ENCODE measurements around the gene ASPRV1.

The ASPRV1 gene

DNA sequence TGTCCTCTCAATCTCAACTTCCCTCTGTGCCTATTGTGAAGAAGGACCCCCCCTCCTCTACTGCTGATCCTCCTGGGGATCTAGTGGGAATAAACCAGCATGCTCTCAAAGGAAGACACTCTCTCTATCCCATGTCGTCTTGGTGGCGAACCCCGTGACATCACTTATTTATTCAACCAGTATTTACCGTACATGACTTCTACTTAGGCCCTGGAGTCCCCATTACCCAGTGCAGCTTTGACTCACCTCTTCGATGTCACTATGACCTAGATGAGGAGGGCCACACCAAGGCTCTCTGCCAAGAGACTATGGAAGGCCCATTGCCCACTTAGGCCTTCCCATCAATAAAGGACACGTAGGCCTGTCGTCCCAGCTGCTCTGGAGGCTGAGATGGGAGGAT is 16.7 kb downstream of the ASPRV1 start:
- peaks cover 5 to 10% of the 10 kb centered on the region in 2 donors for H3K4me1 ChIP-seq (ENCODE audit: control insufficient read depth in 2 of 2, insufficient read depth in 2 of 2, low read length in 2 of 2)
- no peak overlapping the region for H3K9ac ChIP-seq (ENCODE audit: low read depth in 1 of 2, low read length in 2 of 2)
- H3K27ac ChIP-seq (ENCODE audit: low read depth in 2 of 2, low read length in 2 of 2), result no peak overlapping the region
- H3K9me3 ChIP-seq (ENCODE audit: control insufficient read depth in 2 of 2, low read length in 2 of 2), result no peaks in the 10 kb centered on the region
- H3K27me3 ChIP-seq (ENCODE audit: control insufficient read depth in 2 of 2, insufficient read depth in 2 of 2, low read length in 2 of 2), result peaks cover 0 to 2% of the 10 kb centered on the region in 2 donors
- H3K4me3 ChIP-seq (ENCODE audit: low read length in 2 of 2), result no peak overlapping the region
- peaks cover 29 to 38% of the 10 kb centered on the region in 2 donors for H3K36me3 ChIP-seq (ENCODE audit: control insufficient read depth in 2 of 2, insufficient read depth in 2 of 2, low read length in 2 of 2)

DNA sequence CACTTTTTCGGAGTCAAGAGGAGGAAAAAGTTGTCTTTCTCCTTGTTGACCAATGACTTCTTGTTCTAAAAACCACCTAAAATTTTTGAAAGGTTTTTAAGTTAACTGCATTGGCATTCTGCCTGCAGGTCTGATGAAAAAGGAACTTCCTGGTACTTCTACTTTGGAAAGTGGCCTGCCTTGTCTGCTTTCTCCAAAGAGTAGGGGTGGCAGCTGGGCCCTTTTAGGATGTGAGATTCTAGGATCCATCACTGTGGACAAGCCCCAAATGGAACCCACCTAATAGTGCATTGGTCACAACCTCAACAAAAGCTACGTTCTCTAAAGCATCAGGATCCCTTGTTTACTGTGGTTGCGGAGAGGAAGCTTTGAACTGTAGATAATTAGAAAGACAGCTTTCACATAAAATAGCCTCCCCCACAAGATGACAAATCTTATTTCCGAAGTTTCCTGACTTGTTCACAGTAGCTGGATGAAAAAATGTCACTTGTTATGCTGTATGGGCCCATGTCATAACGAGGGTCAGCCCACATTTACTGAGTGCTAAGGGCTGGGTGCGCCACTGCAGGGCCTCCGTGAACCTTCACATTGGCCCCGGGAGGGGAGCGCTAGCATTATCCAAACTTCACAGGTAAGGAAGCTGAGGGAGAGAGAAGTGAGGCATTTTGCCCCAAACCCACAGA is 17.4 kb downstream of the ASPRV1 start:
- Histone ChIP-seq H3K9ac (ENCODE audit: low read depth in 1 of 2, low read length in 2 of 2) (no peak overlapping the region), H3K27me3 (ENCODE audit: control insufficient read depth in 2 of 2, insufficient read depth in 2 of 2, low read length in 2 of 2) (no peaks in the 10 kb centered on the region), H3K36me3 (ENCODE audit: control insufficient read depth in 2 of 2, insufficient read depth in 2 of 2, low read length in 2 of 2) (peaks cover 35 to 45% of the 10 kb centered on the region in 2 donors), H3K27ac (ENCODE audit: low read depth in 2 of 2, low read length in 2 of 2) (peak overlapping the region in 1 of 2 donors; percentile 13), H3K4me3 (ENCODE audit: low read length in 2 of 2) (no peak overlapping the region), H3K4me1 (ENCODE audit: control insufficient read depth in 2 of 2, insufficient read depth in 2 of 2, low read length in 2 of 2) (peaks cover 5 to 10% of the 10 kb centered on the region in 2 donors), H3K9me3 (ENCODE audit: control insufficient read depth in 2 of 2, low read length in 2 of 2) (no peaks in the 10 kb centered on the region)

DNA sequence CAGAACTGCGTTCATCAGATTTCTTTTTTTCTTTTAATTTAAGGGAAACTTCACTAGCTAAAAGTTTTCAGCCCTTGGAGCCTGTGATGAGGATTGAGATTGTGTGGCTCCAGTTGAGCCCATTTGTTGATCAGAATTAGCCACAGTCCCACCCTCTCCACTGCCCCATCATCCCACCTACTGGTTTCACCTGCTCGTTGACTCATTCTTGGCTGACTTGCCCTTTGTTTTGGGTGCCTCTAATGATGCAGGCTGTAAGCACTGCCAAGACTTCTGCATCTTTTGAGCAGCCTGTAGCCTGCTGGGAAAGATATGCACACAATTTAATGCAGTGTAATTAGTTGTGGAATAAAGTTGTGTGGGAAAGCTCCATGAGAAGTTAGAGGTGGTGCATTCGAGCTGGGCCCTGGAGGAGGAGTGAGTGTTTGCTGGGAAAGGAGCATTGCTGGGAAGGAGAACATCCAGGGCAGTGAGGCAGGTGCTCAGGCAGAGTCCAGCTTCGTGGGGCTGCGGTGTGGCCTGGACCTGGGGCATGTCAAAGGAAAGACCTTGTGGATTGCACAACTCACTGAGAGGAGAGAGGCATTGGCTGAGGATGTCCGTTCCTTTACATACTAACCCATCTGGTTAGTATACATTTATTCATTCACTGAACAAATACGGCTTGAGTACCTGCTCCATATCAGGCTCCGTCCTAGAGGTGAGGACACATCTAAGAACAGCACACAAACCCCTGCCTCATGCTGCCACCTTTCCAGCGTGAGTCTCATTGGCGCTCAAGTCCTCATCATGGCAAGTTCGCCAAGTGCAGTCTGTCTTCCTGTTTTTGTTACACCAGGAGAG is 18.2 kb downstream of the ASPRV1 start:
- Histone ChIP-seq H3K4me1 (ENCODE audit: control insufficient read depth in 2 of 2, insufficient read depth in 2 of 2, low read length in 2 of 2) (peaks cover 5 to 10% of the 10 kb centered on the region in 2 donors), H3K27ac (ENCODE audit: low read depth in 2 of 2, low read length in 2 of 2) (no peak overlapping the region), H3K9me3 (ENCODE audit: control insufficient read depth in 2 of 2, low read length in 2 of 2) (no peaks in the 10 kb centered on the region), H3K36me3 (ENCODE audit: control insufficient read depth in 2 of 2, insufficient read depth in 2 of 2, low read length in 2 of 2) (peaks cover 43 to 52% of the 10 kb centered on the region in 2 donors), H3K27me3 (ENCODE audit: control insufficient read depth in 2 of 2, insufficient read depth in 2 of 2, low read length in 2 of 2) (no peaks in the 10 kb centered on the region), H3K9ac (ENCODE audit: low read depth in 1 of 2, low read length in 2 of 2) (no peak overlapping the region), H3K4me3 (ENCODE audit: low read length in 2 of 2) (no peak overlapping the region)

DNA sequence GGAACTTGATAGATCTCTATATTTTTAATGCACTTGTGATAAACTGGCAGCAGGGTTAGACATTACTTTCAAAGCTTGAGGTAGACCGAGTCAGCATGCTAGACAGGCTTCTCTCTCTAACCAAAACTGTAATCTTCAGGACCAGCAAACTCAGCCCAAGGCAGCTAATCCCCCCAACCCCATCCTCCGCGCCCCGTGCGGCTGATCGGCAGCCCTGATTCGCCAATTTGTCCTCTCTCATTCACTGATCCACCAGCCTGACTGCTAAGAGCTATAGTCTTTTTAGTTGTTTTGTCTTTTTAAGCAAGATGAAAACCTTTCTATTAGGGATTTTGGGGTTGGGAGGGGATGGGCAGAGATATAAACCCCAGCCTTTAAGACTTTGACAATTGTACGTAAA is 20.7 kb downstream of the ASPRV1 start:
- Histone ChIP-seq H3K9me3 (ENCODE audit: control insufficient read depth in 2 of 2, low read length in 2 of 2) (no peaks in the 10 kb centered on the region), H3K27ac (ENCODE audit: low read depth in 2 of 2, low read length in 2 of 2) (no peak overlapping the region), H3K4me3 (ENCODE audit: low read length in 2 of 2) (no peak overlapping the region), H3K4me1 (ENCODE audit: control insufficient read depth in 2 of 2, insufficient read depth in 2 of 2, low read length in 2 of 2) (no peaks in the 10 kb centered on the region), H3K9ac (ENCODE audit: low read depth in 1 of 2, low read length in 2 of 2) (no peak overlapping the region), H3K27me3 (ENCODE audit: control insufficient read depth in 2 of 2, insufficient read depth in 2 of 2, low read length in 2 of 2) (no peaks in the 10 kb centered on the region), H3K36me3 (ENCODE audit: control insufficient read depth in 2 of 2, insufficient read depth in 2 of 2, low read length in 2 of 2) (peaks cover 63 to 77% of the 10 kb centered on the region in 2 donors)

DNA sequence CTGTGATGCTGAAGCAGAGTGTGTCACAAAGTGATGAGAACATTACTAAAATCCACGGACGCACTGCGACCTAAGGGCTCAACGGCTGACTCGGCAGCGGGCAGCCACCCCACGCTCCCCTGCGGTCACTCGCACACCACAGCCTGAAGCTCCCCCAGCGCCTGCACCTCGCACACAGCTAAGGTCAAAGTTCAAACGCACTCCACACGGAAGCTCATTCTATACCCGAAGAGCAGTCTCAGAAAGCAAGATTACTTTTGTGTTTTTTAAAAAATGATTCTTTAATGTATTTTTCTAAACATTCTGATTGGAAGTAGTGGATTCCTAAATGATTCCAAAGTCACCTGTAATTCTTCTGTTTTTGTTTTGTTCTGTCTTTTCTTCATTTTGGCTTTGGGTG is 21.7 kb downstream of the ASPRV1 start:
- H3K9me3 ChIP-seq (ENCODE audit: control insufficient read depth in 2 of 2, low read length in 2 of 2), result no peaks in the 10 kb centered on the region
- H3K27ac ChIP-seq (ENCODE audit: low read depth in 2 of 2, low read length in 2 of 2), result no peak overlapping the region
- H3K36me3 ChIP-seq (ENCODE audit: control insufficient read depth in 2 of 2, insufficient read depth in 2 of 2, low read length in 2 of 2), result peaks cover 70 to 86% of the 10 kb centered on the region in 2 donors

DNA sequence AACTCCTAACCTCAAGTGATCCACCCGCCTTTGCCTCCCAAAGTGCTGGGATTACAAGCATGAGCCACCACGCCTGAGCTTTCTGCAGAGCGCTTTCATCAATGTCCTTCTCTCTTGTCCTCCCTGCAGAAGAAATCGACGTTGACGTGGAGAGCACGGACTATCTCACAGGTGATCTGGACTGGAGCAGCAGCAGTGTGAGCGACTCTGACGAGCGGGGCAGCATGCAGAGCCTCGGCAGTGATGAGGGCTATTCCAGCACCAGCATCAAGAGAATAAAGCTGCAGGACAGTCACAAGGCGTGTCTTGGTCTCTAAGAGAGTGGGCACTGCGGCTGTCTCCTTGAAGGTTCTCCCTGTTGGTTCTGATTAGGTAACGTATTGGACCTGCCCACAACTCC is 23.5 kb downstream of the ASPRV1 start:
- Histone ChIP-seq H3K9me3 (ENCODE audit: control insufficient read depth in 2 of 2, low read length in 2 of 2) (no peaks in the 10 kb centered on the region), H3K4me3 (ENCODE audit: low read length in 2 of 2) (no peak overlapping the region), H3K27ac (ENCODE audit: low read depth in 2 of 2, low read length in 2 of 2) (no peak overlapping the region), H3K9ac (ENCODE audit: low read depth in 1 of 2, low read length in 2 of 2) (no peak overlapping the region), H3K36me3 (ENCODE audit: control insufficient read depth in 2 of 2, insufficient read depth in 2 of 2, low read length in 2 of 2) (peaks cover 67 to 77% of the 10 kb centered on the region in 2 donors), H3K4me1 (ENCODE audit: control insufficient read depth in 2 of 2, insufficient read depth in 2 of 2, low read length in 2 of 2) (peaks cover 0 to 12% of the 10 kb centered on the region in 2 donors), H3K27me3 (ENCODE audit: control insufficient read depth in 2 of 2, insufficient read depth in 2 of 2, low read length in 2 of 2) (no peaks in the 10 kb centered on the region)

More for the DNA sequence above, 21.7 kb downstream of the ASPRV1 start:
- Histone ChIP-seq H3K27me3 (ENCODE audit: control insufficient read depth in 2 of 2, insufficient read depth in 2 of 2, low read length in 2 of 2) (no peaks in the 10 kb centered on the region), H3K4me1 (ENCODE audit: control insufficient read depth in 2 of 2, insufficient read depth in 2 of 2, low read length in 2 of 2) (no peaks in the 10 kb centered on the region), H3K4me3 (ENCODE audit: low read length in 2 of 2) (no peak overlapping the region), H3K9ac (ENCODE audit: low read depth in 1 of 2, low read length in 2 of 2) (no peak overlapping the region)

DNA sequence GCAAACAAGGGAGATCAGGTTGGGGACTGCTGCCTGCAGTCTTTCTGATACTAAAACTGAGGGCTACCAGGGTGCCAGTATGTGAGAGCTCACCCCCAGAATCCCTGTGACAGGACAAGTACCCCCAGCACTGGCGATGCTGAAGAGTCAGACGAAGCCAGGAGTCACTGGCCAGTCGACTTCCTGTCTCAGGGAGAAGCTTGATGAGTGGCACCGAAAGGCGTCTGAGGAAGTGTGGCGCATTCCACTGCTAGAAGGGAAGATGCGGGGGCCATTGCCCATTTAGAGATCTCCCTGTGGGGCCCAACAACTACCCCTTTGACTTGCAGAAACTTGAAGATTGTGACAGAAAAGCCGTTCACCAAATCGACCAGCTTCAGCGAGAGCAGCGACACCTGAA is 24.5 kb downstream of the ASPRV1 start:
- H3K27ac ChIP-seq (ENCODE audit: low read depth in 2 of 2, low read length in 2 of 2), result no peak overlapping the region
- no peaks in the 10 kb centered on the region for H3K27me3 ChIP-seq (ENCODE audit: control insufficient read depth in 2 of 2, insufficient read depth in 2 of 2, low read length in 2 of 2)
- peaks cover 58 to 67% of the 10 kb centered on the region in 2 donors for H3K36me3 ChIP-seq (ENCODE audit: control insufficient read depth in 2 of 2, insufficient read depth in 2 of 2, low read length in 2 of 2)
- no peaks in the 10 kb centered on the region for H3K9me3 ChIP-seq (ENCODE audit: control insufficient read depth in 2 of 2, low read length in 2 of 2)
- H3K4me3 ChIP-seq (ENCODE audit: low read length in 2 of 2), result no peak overlapping the region
- peaks cover 0 to 15% of the 10 kb centered on the region in 2 donors for H3K4me1 ChIP-seq (ENCODE audit: control insufficient read depth in 2 of 2, insufficient read depth in 2 of 2, low read length in 2 of 2)
- no peak overlapping the region for H3K9ac ChIP-seq (ENCODE audit: low read depth in 1 of 2, low read length in 2 of 2)

DNA sequence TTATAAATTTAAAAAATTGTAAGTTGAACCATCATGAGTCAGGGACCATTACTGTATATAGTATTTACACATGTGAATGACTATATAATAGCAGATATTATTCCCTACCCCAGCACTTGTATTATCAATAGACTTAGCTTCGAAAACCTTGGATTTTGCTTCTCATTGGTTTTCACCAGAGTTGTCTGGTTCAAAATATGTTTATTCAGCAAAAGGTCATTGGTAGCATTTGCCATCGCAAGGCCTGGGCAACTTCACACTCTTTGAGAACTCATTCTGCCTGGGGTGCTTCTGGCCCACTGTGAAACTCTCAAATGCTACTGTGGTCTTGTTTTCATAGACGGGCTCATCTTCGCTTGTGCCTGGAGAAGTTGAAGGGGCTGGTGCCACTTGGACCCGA is 26.4 kb downstream of the ASPRV1 start:
- H3K9me3 ChIP-seq (ENCODE audit: control insufficient read depth in 2 of 2, low read length in 2 of 2), result no peaks in the 10 kb centered on the region
- peaks cover 0 to 18% of the 10 kb centered on the region in 2 donors for H3K4me1 ChIP-seq (ENCODE audit: control insufficient read depth in 2 of 2, insufficient read depth in 2 of 2, low read length in 2 of 2)
- no peak overlapping the region for H3K9ac ChIP-seq (ENCODE audit: low read depth in 1 of 2, low read length in 2 of 2)
- H3K36me3 ChIP-seq (ENCODE audit: control insufficient read depth in 2 of 2, insufficient read depth in 2 of 2, low read length in 2 of 2), result peaks cover 49 to 52% of the 10 kb centered on the region in 2 donors
- H3K27me3 ChIP-seq (ENCODE audit: control insufficient read depth in 2 of 2, insufficient read depth in 2 of 2, low read length in 2 of 2), result no peaks in the 10 kb centered on the region
- H3K4me3 ChIP-seq (ENCODE audit: low read length in 2 of 2), result no peak overlapping the region
- H3K27ac ChIP-seq (ENCODE audit: low read depth in 2 of 2, low read length in 2 of 2), result no peak overlapping the region

DNA sequence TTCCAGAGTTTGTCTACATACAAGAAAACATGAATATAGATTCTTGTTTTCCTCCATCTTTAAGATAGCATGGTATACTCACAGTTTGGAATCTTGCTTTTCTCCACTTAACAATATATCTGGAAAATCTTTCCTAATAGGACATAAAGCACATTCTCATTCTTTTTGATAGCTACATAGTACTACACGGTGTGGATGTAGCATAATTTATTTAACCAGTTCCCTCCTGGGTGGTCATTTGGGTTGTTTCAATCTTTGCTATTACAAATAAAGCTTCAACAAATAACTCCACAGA is 26.9 kb downstream of the ASPRV1 start:
- Histone ChIP-seq H3K27me3 (ENCODE audit: control insufficient read depth in 2 of 2, insufficient read depth in 2 of 2, low read length in 2 of 2) (no peaks in the 10 kb centered on the region), H3K9me3 (ENCODE audit: control insufficient read depth in 2 of 2, low read length in 2 of 2) (no peaks in the 10 kb centered on the region), H3K4me3 (ENCODE audit: low read length in 2 of 2) (no peak overlapping the region), H3K27ac (ENCODE audit: low read depth in 2 of 2, low read length in 2 of 2) (peak overlapping the region in 1 of 2 donors; percentile 11), H3K9ac (ENCODE audit: low read depth in 1 of 2, low read length in 2 of 2) (no peak overlapping the region), H3K36me3 (ENCODE audit: control insufficient read depth in 2 of 2, insufficient read depth in 2 of 2, low read length in 2 of 2) (peaks cover 47 to 48% of the 10 kb centered on the region in 2 donors), H3K4me1 (ENCODE audit: control insufficient read depth in 2 of 2, insufficient read depth in 2 of 2, low read length in 2 of 2) (peaks cover 0 to 18% of the 10 kb centered on the region in 2 donors)

DNA sequence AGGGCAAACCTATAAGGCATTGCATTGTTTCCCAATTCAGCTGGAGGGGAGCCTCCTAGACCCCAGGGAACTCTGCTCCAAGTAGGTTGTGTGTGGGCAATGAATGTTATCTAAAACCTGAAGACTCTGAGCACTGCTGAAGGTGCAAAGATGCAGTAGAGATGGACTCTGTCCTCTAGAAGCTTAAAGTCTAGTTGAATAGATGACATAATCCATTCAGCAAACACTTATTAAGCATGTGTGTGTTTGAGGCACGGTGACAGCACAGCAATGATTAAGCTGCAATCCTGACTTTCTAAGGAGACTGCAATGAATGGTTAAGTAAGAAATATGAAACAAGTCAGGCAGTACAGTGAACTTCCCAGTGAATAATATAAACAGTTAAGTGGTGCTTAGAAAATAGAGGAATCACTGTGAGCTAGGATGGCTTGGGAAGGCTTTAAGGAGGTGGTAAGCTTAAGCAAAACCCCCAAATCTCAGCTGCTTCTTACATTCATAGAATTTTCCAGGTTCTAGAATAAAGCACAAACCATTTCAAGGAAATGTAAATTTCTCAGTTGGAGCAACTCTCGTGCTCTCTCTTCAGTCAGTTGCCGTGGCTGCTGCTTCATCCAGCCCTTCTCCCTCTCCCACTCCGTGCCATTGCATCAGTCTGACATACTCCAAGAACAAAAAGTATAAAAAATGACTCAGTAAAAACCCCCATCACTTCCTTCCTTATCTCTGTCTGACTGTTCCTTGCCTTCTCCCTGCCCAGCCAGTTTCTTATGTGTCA is 27.4 kb downstream of the ASPRV1 start:
- peaks cover 0 to 18% of the 10 kb centered on the region in 2 donors for H3K4me1 ChIP-seq (ENCODE audit: control insufficient read depth in 2 of 2, insufficient read depth in 2 of 2, low read length in 2 of 2)
- H3K9ac ChIP-seq (ENCODE audit: low read depth in 1 of 2, low read length in 2 of 2), result no peak overlapping the region
- peak overlapping the region; percentile 19 to 26 for H3K27ac ChIP-seq (ENCODE audit: low read depth in 2 of 2, low read length in 2 of 2)
- no peak overlapping the region for H3K4me3 ChIP-seq (ENCODE audit: low read length in 2 of 2)
- no peaks in the 10 kb centered on the region for H3K9me3 ChIP-seq (ENCODE audit: control insufficient read depth in 2 of 2, low read length in 2 of 2)
- H3K27me3 ChIP-seq (ENCODE audit: control insufficient read depth in 2 of 2, insufficient read depth in 2 of 2, low read length in 2 of 2), result no peaks in the 10 kb centered on the region
- peaks cover 43 to 44% of the 10 kb centered on the region in 2 donors for H3K36me3 ChIP-seq (ENCODE audit: control insufficient read depth in 2 of 2, insufficient read depth in 2 of 2, low read length in 2 of 2)
